Caco-2 (cell line): Measurements from ENCODE around the gene KIRREL3. TPM values are rescaled to one million over a fixed set of nuclear protein-coding genes. Genes with fewer than 3 reads are reported as not detected.

Source experiments
- BruUV-seq: library from RNA; stranded (reverse); fragments of 400-500 nt; replicated peaks from 2 replicates; lab custom pipeline; 2021; lab: Mats Ljungman, UMichigan
- CTCF ChIA-PET: fragments of 300-600 bp; sonication (Branson Sonifier 250); formaldehyde crosslinking; loops from one replicate; lab custom pipeline; 2022; ENCODE audit warnings: antibody characterized with exemption; lab: Charles Lee
- POLR2A ChIA-PET: fragments of 300-600 bp; sonication (Branson Sonifier 250); formaldehyde crosslinking; loops from one replicate; lab custom pipeline; 2022; ENCODE audit warnings: antibody characterized with exemption; lab: Charles Lee
- DNase-seq, 2 experiments: peaks; one replicate each; pipeline versions ENCODE4 v3.0.0 to v3.0.0-alpha.2; 2020 to 2022
- H3K27me3 ChIP-seq: replicated peaks from 2 replicates; pipeline ENCODE4 v1.6.0; 2011; ENCODE audit warnings: low read length; ENCODE audit not compliant: control insufficient read depth, insufficient read depth
- H3K36me3 ChIP-seq: 2 replicates; pipeline ENCODE4 v1.5.1; 2011; ENCODE audit warnings: low read length; ENCODE audit not compliant: control insufficient read depth, insufficient read depth
- H3K4me1 ChIP-seq: fragments of 250-450 bp; sonication (Bioruptor Pico); 2 replicates; pipeline ENCODE4 v1.5.1; 2020; ENCODE audit warnings: mild to moderate bottlenecking
- H3K4me3 ChIP-seq: 2 replicates; pipeline ENCODE4 v1.5.1; 2011; ENCODE audit warnings: low read depth, mild to moderate bottlenecking, control low read depth, low read length
- H3K9me3 ChIP-seq: fragments of 250-450 bp; sonication (Bioruptor Pico); 2 replicates; pipeline ENCODE4 v1.5.1; 2020; ENCODE audit warnings: mild to moderate bottlenecking, moderate library complexity
- H3K27ac Mint-ChIP-seq: one replicate; pipeline ENCODE4 v1.8.0; 2022; ENCODE audit warnings: mixed read lengths; ENCODE audit not compliant: unreplicated experiment
- H3K27me3 Mint-ChIP-seq: one replicate; pipeline ENCODE4 v1.8.0; 2022; ENCODE audit warnings: mixed read lengths; ENCODE audit not compliant: insufficient read depth, unreplicated experiment
- H3K36me3 Mint-ChIP-seq: one replicate; pipeline ENCODE4 v1.8.0; 2022; ENCODE audit warnings: mild to moderate bottlenecking, mixed read lengths; ENCODE audit not compliant: insufficient read depth, unreplicated experiment
- H3K4me1 Mint-ChIP-seq: one replicate; pipeline ENCODE4 v1.8.0; 2022; ENCODE audit warnings: low read depth, mixed read lengths; ENCODE audit not compliant: unreplicated experiment
- H3K4me3 Mint-ChIP-seq: one replicate; pipeline ENCODE4 v1.8.0; 2022; ENCODE audit warnings: mild to moderate bottlenecking, moderate library complexity, mixed read lengths; ENCODE audit not compliant: unreplicated experiment
- H3K9me3 Mint-ChIP-seq: one replicate; pipeline ENCODE4 v1.8.0; 2022; ENCODE audit warnings: mixed read lengths; ENCODE audit not compliant: unreplicated experiment
- intact Hi-C: fragments of 100-400 bp; cut with micrococcal nuclease; formaldehyde crosslinking; loops from one replicate; pipeline ENCODE4 v1.10.0; 2022; ENCODE audit not compliant: unreplicated experiment
- total RNA-seq: library from RNA; stranded (reverse); gene quantifications from 2 replicates; pipeline ENCODE4 v1.2.3, GENCODE V29; 2022
- TF ChIP-seq, protein P1 (sequence below), 2 experiments: fragments of 200-600 bp in 1 of 2; IDR thresholded peaks; 1 replicate in 1 of 2; 2 replicates in 1 of 2; pipeline versions ENCODE4 v1.5.1 to v1.8.0; 2011 to 2022; ENCODE audit warnings: antibody characterized with exemption in 1 of 2, control low read depth in 1 of 2, inconsistent platforms in 1 of 2, low read depth in 1 of 2, low read length in 1 of 2, mild to moderate bottlenecking in 1 of 2, moderate library complexity in 1 of 2; ENCODE audit not compliant: insufficient read depth in 1 of 2, severe bottlenecking in 1 of 2, unreplicated experiment in 1 of 2

The KIRREL3 gene
- total RNA-seq, 1 experiment from 2014 or later = not detected

DNA sequence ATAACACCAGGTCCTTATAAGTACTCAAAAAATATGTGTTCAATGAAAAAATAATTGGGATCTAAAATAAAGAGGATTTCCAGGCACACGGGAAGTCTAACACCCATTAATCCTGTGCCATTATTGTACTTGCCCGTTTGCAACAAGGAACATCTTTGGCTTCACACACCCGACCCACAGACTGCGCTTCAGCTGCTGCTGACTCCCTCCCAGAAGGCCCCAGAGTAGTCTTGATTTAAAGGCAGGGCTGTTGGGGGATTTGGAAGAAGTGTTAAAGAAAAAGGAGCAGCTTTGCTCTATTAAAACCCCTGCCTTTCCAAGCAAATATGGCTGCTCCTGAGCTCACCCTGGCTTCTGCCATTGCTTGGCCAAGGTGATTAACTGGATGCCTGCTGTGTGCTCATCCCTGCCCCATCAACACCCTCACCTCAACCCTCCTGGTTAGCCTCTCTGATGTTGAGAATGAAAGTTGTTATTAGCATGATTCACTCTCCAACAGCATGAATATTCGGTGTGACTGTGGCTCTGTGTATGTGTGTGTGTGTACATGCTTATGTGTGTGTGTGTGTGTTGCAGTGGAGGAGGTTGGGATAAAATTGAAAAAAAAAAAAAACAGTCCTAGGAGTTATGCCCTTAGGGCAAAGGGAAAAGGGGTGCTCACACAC, 76.1 kb downstream of the KIRREL3 start:
- ChIA-PET CTCF (interaction anchor here (0.6 kb wide), 1 partner anchor 275 kb away, joined by 4 read pairs; no protein-coding TSS in a partner anchor), POLR2A (no interaction called here)
- Histone ChIP-seq H3K36me3 (no peaks in the 10 kb centered on the region), H3K4me1 (no peaks in the 10 kb centered on the region), H3K27me3 (no peaks in the 10 kb centered on the region; the same call in 1 of the 2 replicates), H3K4me3 (no peak overlapping the region), H3K9me3 (no peaks in the 10 kb centered on the region; the same call in 1 of the 2 replicates)
- intact Hi-C loops = no loop called here
- Mint-ChIP-seq H3K4me3 (no peak overlapping the region), H3K36me3 (no peaks in the 10 kb centered on the region), H3K27ac (no peak overlapping the region), H3K27me3 (peaks cover 19% of the 10 kb centered on the region), H3K4me1 (peaks cover 7% of the 10 kb centered on the region), H3K9me3 (peaks cover 19% of the 10 kb centered on the region)
- BruUV-seq = no TSS peak
- DNase-seq = no peak
- TF ChIP-seq, protein P1, sequence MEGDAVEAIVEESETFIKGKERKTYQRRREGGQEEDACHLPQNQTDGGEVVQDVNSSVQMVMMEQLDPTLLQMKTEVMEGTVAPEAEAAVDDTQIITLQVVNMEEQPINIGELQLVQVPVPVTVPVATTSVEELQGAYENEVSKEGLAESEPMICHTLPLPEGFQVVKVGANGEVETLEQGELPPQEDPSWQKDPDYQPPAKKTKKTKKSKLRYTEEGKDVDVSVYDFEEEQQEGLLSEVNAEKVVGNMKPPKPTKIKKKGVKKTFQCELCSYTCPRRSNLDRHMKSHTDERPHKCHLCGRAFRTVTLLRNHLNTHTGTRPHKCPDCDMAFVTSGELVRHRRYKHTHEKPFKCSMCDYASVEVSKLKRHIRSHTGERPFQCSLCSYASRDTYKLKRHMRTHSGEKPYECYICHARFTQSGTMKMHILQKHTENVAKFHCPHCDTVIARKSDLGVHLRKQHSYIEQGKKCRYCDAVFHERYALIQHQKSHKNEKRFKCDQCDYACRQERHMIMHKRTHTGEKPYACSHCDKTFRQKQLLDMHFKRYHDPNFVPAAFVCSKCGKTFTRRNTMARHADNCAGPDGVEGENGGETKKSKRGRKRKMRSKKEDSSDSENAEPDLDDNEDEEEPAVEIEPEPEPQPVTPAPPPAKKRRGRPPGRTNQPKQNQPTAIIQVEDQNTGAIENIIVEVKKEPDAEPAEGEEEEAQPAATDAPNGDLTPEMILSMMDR (IDR thresholded peaks at IDR 0.05; ENCODE audit: insufficient read depth in 1 of 2, low read depth in 1 of 2, low read length in 1 of 2, severe bottlenecking in 1 of 2, unreplicated experiment in 1 of 2) = no peak

DNA sequence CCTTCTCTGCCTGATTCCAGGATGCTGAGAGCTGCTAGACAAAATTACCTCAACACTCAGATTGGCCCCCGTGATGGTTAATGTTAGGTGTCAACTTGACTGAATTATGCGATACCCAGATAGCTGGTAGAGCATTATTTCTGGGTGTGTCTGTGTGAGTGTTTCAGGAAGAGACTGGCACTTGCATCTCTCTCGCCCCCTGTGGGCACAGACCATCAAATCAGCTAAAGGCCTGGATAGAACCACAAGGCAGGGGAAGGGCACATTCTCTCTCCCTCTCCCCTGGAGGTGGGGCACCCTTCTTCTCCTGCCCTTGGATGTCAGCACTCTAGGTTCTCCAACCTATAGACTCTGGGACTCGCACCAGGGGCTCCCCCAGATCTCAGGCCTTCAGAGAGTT, 79.7 kb downstream of the KIRREL3 start:
- no peak for DNase-seq
- Mint-ChIP-seq H3K9me3 (no peaks in the 10 kb centered on the region), H3K27ac (no peak overlapping the region), H3K4me1 (no peaks in the 10 kb centered on the region), H3K27me3 (peaks cover 8% of the 10 kb centered on the region), H3K36me3 (no peaks in the 10 kb centered on the region), H3K4me3 (no peak overlapping the region)
- Histone ChIP-seq H3K4me3 (no peak overlapping the region), H3K36me3 (no peaks in the 10 kb centered on the region), H3K27me3 (no peaks in the 10 kb centered on the region), H3K9me3 (no peaks in the 10 kb centered on the region), H3K4me1 (no peaks in the 10 kb centered on the region)
- CTCF ChIA-PET = no interaction called here
- TF ChIP-seq, protein P1 (IDR thresholded peaks at IDR 0.05; ENCODE audit: insufficient read depth in 1 of 2, low read depth in 1 of 2, low read length in 1 of 2, severe bottlenecking in 1 of 2, unreplicated experiment in 1 of 2) = no peak
- POLR2A ChIA-PET = no interaction called here
- intact Hi-C loops = no loop called here
- BruUV-seq = no TSS peak

DNA sequence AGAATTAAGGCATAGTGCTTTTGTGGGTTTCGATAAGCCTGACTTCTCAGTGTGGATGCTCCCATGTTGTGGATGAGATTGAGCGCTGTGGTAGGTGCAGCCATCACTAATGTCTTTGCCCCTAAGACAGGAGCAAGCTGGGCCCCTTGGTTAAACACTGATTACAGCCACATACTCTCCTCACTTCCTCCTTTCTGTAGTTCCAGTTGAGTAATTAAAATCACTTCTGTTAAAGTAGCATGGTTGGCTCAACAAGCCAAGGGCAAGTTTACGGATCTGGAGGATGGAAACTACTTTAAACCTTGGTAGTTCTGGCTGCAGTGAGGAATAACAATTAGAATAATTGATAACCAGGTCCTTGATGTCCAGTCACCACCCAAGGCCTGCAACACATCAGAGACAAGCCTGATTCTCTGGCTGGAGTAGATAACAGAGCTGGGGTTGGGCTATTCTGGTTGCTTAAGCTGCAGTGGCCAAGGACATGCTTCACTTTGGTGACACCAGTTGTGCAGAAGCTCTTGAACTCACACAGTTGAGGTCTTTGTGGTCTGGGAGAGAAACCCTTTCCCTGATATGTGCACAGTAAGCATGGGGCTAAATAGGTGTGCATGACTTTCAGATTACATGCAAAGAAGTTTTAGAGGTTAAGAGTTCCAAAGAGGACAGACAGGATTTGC, 81.3 kb downstream of the KIRREL3 start:
- TF ChIP-seq, protein P1 (IDR thresholded peaks at IDR 0.05; ENCODE audit: insufficient read depth in 1 of 2, low read depth in 1 of 2, low read length in 1 of 2, severe bottlenecking in 1 of 2, unreplicated experiment in 1 of 2) = no peak
- POLR2A ChIA-PET = no interaction called here
- H3K4me1 ChIP-seq = no peaks in the 10 kb centered on the region
- no peaks in the 10 kb centered on the region for H3K9me3 ChIP-seq
- H3K36me3 Mint-ChIP-seq = no peaks in the 10 kb centered on the region
- no peak overlapping the region for H3K27ac Mint-ChIP-seq
- no peaks in the 10 kb centered on the region for H3K36me3 ChIP-seq
- no TSS peak for BruUV-seq
- H3K9me3 Mint-ChIP-seq = no peaks in the 10 kb centered on the region
- H3K27me3 Mint-ChIP-seq = peaks cover 5% of the 10 kb centered on the region
- H3K4me3 Mint-ChIP-seq = no peak overlapping the region
- no peak for DNase-seq
- CTCF ChIA-PET = no interaction called here
- H3K27me3 ChIP-seq = no peaks in the 10 kb centered on the region
- no peak overlapping the region for H3K4me3 ChIP-seq
- no peaks in the 10 kb centered on the region for H3K4me1 Mint-ChIP-seq
- intact Hi-C loops = no loop called here
